Mesendoderm (in vitro differentiated cells): ENCODE data around the gene ROR1.

ENCODE experiments used
- DNase-seq: peaks from one replicate; pipeline ENCODE4 v3.0.0; 2013
- H2AK5ac ChIP-seq: 2 replicates; pipeline ENCODE4 v1.6.1; 2013; ENCODE audit warnings: low read length, inconsistent platforms
- H2BK120ac ChIP-seq: 2 replicates; pipeline ENCODE4 v1.6.1; 2013; ENCODE audit warnings: low read depth, mild to moderate bottlenecking, low read length, moderate library complexity, mixed read lengths
- H2BK15ac ChIP-seq: replicated peaks from 2 replicates; pipeline ENCODE4 v1.6.1; 2013; ENCODE audit warnings: low read depth, mild to moderate bottlenecking, moderate library complexity
- H2BK5ac ChIP-seq: 2 replicates; pipeline ENCODE4 v1.6.1; 2013; ENCODE audit warnings: low read length, inconsistent platforms
- H3K18ac ChIP-seq: 2 replicates; pipeline ENCODE4 v1.6.1; 2013; ENCODE audit warnings: mild to moderate bottlenecking, low read length, mixed read lengths
- H3K23ac ChIP-seq: one replicate; pipeline ENCODE4 v1.6.1; 2013; ENCODE audit warnings: low read length
- H3K27ac ChIP-seq: 2 replicates; pipeline ENCODE4 v1.5.1; 2013; ENCODE audit warnings: low read depth, mild to moderate bottlenecking, inconsistent platforms, low read length, moderate library complexity
- H3K27me3 ChIP-seq: 2 replicates; pipeline ENCODE4 v1.6.1; 2013; ENCODE audit warnings: low read length, control low read depth, mild to moderate bottlenecking, inconsistent platforms; ENCODE audit not compliant: insufficient read depth, poor library complexity
- H3K36me3 ChIP-seq: 2 replicates; pipeline ENCODE4 v1.6.1; 2013; ENCODE audit warnings: low read length, inconsistent platforms; ENCODE audit not compliant: control insufficient read depth, insufficient read depth
- H3K4ac ChIP-seq: one replicate; pipeline ENCODE4 v1.6.1; 2013; ENCODE audit warnings: low read depth, mild to moderate bottlenecking, low read length, moderate library complexity
- H3K4me1 ChIP-seq: 2 replicates; pipeline ENCODE4 v1.6.1; 2013; ENCODE audit warnings: low read depth, low read length, inconsistent platforms; ENCODE audit not compliant: control insufficient read depth
- H3K4me2 ChIP-seq: 2 replicates; pipeline ENCODE4 v1.6.1; 2013; ENCODE audit warnings: low read length
- H3K4me3 ChIP-seq: 2 replicates; pipeline ENCODE4 v1.5.1; 2013; ENCODE audit warnings: mild to moderate bottlenecking, low read length
- H3K56ac ChIP-seq: one replicate; pipeline ENCODE4 v1.6.1; 2013; ENCODE audit warnings: low read length
- H3K79me1 ChIP-seq: 2 replicates; pipeline ENCODE4 v1.6.1; 2013; ENCODE audit warnings: low read length, inconsistent platforms
- H3K79me2 ChIP-seq: 2 replicates; pipeline ENCODE4 v1.6.1; 2013; ENCODE audit warnings: mild to moderate bottlenecking, low read length; ENCODE audit not compliant: control insufficient read depth, insufficient read depth
- H3K9ac ChIP-seq: 2 replicates; pipeline ENCODE4 v1.6.1; 2013; ENCODE audit warnings: low read length, inconsistent platforms
- H4K5ac ChIP-seq: one replicate; pipeline ENCODE4 v1.6.1; 2013; ENCODE audit warnings: low read length
- H4K8ac ChIP-seq: one replicate; pipeline ENCODE4 v1.6.1; 2013; ENCODE audit warnings: low read depth, mild to moderate bottlenecking, control low read depth, low read length, moderate library complexity
- WGBS: extraction: QIAGEN DNeasy Blood & Tissue Kit; methylation state at CpG from one replicate; pipeline ENCODE4 v1.1.7; 2013; ENCODE audit warnings: low lambda C conversion rate, missing lambda C conversion rate; ENCODE audit not compliant: insufficient coverage; ENCODE audit errors: extremely low coverage; 5-methylcytosine and 5-hydroxymethylcytosine counted together

The ROR1 gene

GRCh38 chr1:63731117-63732043 lies 42.4 kb upstream of the ROR1 start:
- Histone ChIP-seq H2BK5ac (no peak overlapping the region), H3K36me3 (no peaks in the 10 kb centered on the region), H3K4me1 (no peaks in the 10 kb centered on the region), H2AK5ac (peak overlapping the region; percentile 71), H3K18ac (peak overlapping the region; percentile 39), H3K9ac (no peak overlapping the region), H3K23ac (no peak overlapping the region), H3K79me2 (no peaks in the 10 kb centered on the region), H2BK15ac (no peak overlapping the region), H3K4me3 (no peak overlapping the region), H4K5ac (no peak overlapping the region), H3K27me3 (no peaks in the 10 kb centered on the region), H4K8ac (no peak overlapping the region), H3K27ac (peak overlapping the region; percentile 14), H3K79me1 (no peaks in the 10 kb centered on the region), H3K4ac (peak overlapping the region; percentile 99), H3K4me2 (no peak overlapping the region), H2BK120ac (peak overlapping the region; percentile 64), H3K56ac (peak overlapping the region; percentile 17)
- WGBS = no CpG with 5 or more reads among the region's 9 CpGs
- peak; percentile 86 for DNase-seq

- Histone ChIP-seq H3K18ac (peak overlapping the region; percentile 44), H3K9ac (no peak overlapping the region), H3K79me1 (no peaks in the 10 kb centered on the region), H2BK15ac (no peak overlapping the region), H3K56ac (peak overlapping the region; percentile 27), H3K36me3 (no peaks in the 10 kb centered on the region), H3K27ac (no peak overlapping the region), H2BK5ac (no peak overlapping the region), H3K4me2 (no peak overlapping the region), H3K79me2 (no peaks in the 10 kb centered on the region), H3K27me3 (no peaks in the 10 kb centered on the region), H3K4me3 (no peak overlapping the region), H4K5ac (no peak overlapping the region), H3K23ac (no peak overlapping the region), H4K8ac (no peak overlapping the region), H3K4me1 (no peaks in the 10 kb centered on the region), H3K4ac (no peak overlapping the region), H2BK120ac (no peak overlapping the region), H2AK5ac (peak overlapping the region; percentile 15)
- no CpG with 5 or more reads among the region's 1 CpG for WGBS
- no peak for DNase-seq
Observed at GRCh38 chr1:63732666-63733065, 41.2 kb upstream of the ROR1 start.

- Histone ChIP-seq H4K8ac (no peak overlapping the region), H2AK5ac (no peak overlapping the region), H3K56ac (no peak overlapping the region), H3K4me3 (no peak overlapping the region), H3K27ac (no peak overlapping the region), H4K5ac (no peak overlapping the region), H2BK5ac (no peak overlapping the region), H3K27me3 (no peaks in the 10 kb centered on the region), H3K9ac (no peak overlapping the region), H3K36me3 (no peaks in the 10 kb centered on the region), H3K4me1 (no peaks in the 10 kb centered on the region), H3K18ac (no peak overlapping the region), H3K4ac (no peak overlapping the region), H3K23ac (no peak overlapping the region), H2BK15ac (no peak overlapping the region), H2BK120ac (no peak overlapping the region), H3K79me1 (no peaks in the 10 kb centered on the region), H3K79me2 (no peaks in the 10 kb centered on the region), H3K4me2 (no peak overlapping the region)
- no peak for DNase-seq
- WGBS = no CpG with 5 or more reads among the region's 1 CpG
Observed at GRCh38 chr1:63738772-63739171, 35.0 kb upstream of the ROR1 start.

- no peaks in the 10 kb centered on the region for H3K27me3 ChIP-seq
- H3K9ac ChIP-seq = no peak overlapping the region
- H2AK5ac ChIP-seq = no peak overlapping the region
- no peaks in the 10 kb centered on the region for H3K36me3 ChIP-seq
- no peak overlapping the region for H2BK120ac ChIP-seq
- H3K23ac ChIP-seq = no peak overlapping the region
- H3K56ac ChIP-seq = no peak overlapping the region
- peak; percentile 46 for DNase-seq
- H3K4me3 ChIP-seq = no peak overlapping the region
- no peaks in the 10 kb centered on the region for H3K79me1 ChIP-seq
- H3K27ac ChIP-seq = no peak overlapping the region
- H2BK15ac ChIP-seq = no peak overlapping the region
- no CpG with 5 or more reads among the region's 2 CpGs for whole genome bisulfite sequencing
- H2BK5ac ChIP-seq = no peak overlapping the region
- H3K18ac ChIP-seq = no peak overlapping the region
- H4K8ac ChIP-seq = no peak overlapping the region
- H3K4me1 ChIP-seq = no peaks in the 10 kb centered on the region
- H3K79me2 ChIP-seq = no peaks in the 10 kb centered on the region
- no peak overlapping the region for H3K4ac ChIP-seq
- H3K4me2 ChIP-seq = no peak overlapping the region
- H4K5ac ChIP-seq = no peak overlapping the region
Observed at GRCh38 chr1:63739452-63739851, 34.4 kb upstream of the ROR1 start.

GRCh38 chr1:63740432-63740831 lies 33.4 kb upstream of the ROR1 start:
- Histone ChIP-seq H2BK120ac (no peak overlapping the region), H3K4me1 (no peaks in the 10 kb centered on the region), H2BK5ac (no peak overlapping the region), H3K9ac (no peak overlapping the region), H3K79me1 (no peaks in the 10 kb centered on the region), H3K4me3 (no peak overlapping the region), H3K23ac (no peak overlapping the region), H4K5ac (no peak overlapping the region), H3K36me3 (no peaks in the 10 kb centered on the region), H4K8ac (no peak overlapping the region), H3K27ac (no peak overlapping the region), H3K4me2 (no peak overlapping the region), H2AK5ac (no peak overlapping the region), H3K56ac (no peak overlapping the region), H3K27me3 (no peaks in the 10 kb centered on the region), H3K4ac (no peak overlapping the region), H3K18ac (no peak overlapping the region), H2BK15ac (no peak overlapping the region), H3K79me2 (no peaks in the 10 kb centered on the region)
- no peak for DNase-seq
- no CpG with 5 or more reads among the region's 2 CpGs for WGBS

- no peaks in the 10 kb centered on the region for H3K79me1 ChIP-seq
- no peak overlapping the region for H2BK5ac ChIP-seq
- H3K4me3 ChIP-seq = no peak overlapping the region
- no peak overlapping the region for H2BK120ac ChIP-seq
- H3K27ac ChIP-seq = no peak overlapping the region
- no peak overlapping the region for H2AK5ac ChIP-seq
- no peak overlapping the region for H3K18ac ChIP-seq
- no peak overlapping the region for H4K8ac ChIP-seq
- no peaks in the 10 kb centered on the region for H3K27me3 ChIP-seq
- H3K56ac ChIP-seq = no peak overlapping the region
- H4K5ac ChIP-seq = no peak overlapping the region
- H3K36me3 ChIP-seq = no peaks in the 10 kb centered on the region
- H3K4me2 ChIP-seq = no peak overlapping the region
- H3K4me1 ChIP-seq = peaks cover 6% of the 10 kb centered on the region
- no peak overlapping the region for H3K9ac ChIP-seq
- H3K79me2 ChIP-seq = no peaks in the 10 kb centered on the region
- no peak overlapping the region for H3K4ac ChIP-seq
- H2BK15ac ChIP-seq = no peak overlapping the region
- no peak overlapping the region for H3K23ac ChIP-seq
- no peak for DNase-seq
Observed at GRCh38 chr1:63742526-63742925, 31.3 kb upstream of the ROR1 start.
